HFF-Myc (cell line): ENCODE results near the gene MSI2.

Experiments
- DNase-seq: peaks from one replicate; pipeline ENCODE4 v3.0.0-alpha.2; 2011; ENCODE audit warnings: low read depth; ENCODE audit errors: extremely low read depth
- H3K4me3 ChIP-seq: replicated peaks from 2 replicates; pipeline ENCODE4 v1.5.1; 2011; ENCODE audit warnings: low read depth, mild to moderate bottlenecking, control low read depth, low read length
- TF ChIP-seq, protein P1 (sequence below): IDR thresholded peaks from 2 replicates; pipeline ENCODE4 v1.5.1; 2012; ENCODE audit warnings: mild to moderate bottlenecking, low read depth, low read length, control low read depth; ENCODE audit errors: missing control alignments

Gene MSI2

GRCh38 chr17:57544401-57544800 lies 288.1 kb downstream of the MSI2 start:
- no peak for DNase-seq
- TF ChIP-seq, protein P1, sequence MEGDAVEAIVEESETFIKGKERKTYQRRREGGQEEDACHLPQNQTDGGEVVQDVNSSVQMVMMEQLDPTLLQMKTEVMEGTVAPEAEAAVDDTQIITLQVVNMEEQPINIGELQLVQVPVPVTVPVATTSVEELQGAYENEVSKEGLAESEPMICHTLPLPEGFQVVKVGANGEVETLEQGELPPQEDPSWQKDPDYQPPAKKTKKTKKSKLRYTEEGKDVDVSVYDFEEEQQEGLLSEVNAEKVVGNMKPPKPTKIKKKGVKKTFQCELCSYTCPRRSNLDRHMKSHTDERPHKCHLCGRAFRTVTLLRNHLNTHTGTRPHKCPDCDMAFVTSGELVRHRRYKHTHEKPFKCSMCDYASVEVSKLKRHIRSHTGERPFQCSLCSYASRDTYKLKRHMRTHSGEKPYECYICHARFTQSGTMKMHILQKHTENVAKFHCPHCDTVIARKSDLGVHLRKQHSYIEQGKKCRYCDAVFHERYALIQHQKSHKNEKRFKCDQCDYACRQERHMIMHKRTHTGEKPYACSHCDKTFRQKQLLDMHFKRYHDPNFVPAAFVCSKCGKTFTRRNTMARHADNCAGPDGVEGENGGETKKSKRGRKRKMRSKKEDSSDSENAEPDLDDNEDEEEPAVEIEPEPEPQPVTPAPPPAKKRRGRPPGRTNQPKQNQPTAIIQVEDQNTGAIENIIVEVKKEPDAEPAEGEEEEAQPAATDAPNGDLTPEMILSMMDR: no peak
- H3K4me3 ChIP-seq: no peak overlapping the region

GRCh38 chr17:57544834-57545463 lies 288.6 kb downstream of the MSI2 start:
- no peak for DNase-seq
- H3K4me3 ChIP-seq: no peak overlapping the region
- TF ChIP-seq, protein P1: no peak

DNA sequence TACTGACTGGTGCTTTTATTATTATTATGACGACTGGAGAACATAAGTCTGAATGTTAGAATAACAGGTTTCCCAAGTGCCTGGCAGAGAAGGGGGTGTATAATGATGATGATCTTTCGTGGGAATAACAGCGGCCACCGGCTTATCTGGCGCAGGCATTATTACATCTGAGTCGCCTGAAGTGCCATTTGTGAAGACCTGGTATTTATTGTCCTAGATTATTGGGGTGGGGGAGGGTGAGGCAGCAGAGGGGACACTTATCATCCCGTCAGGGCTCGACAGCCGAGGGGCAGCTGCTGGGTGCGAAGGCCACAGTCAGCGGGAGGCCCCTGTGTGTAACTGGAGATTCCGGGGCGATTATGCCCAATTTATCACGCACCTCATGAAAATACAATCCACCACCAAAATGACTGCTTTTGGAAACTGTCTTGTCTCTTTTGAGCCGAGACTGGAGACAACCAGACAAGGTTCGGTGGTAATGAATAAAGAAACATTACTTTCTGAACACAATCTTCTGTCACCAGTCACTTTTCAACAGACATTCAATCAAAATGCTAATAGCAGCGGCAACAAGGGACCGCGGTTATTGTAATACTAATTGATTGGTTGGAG lies 289.5 kb downstream of the MSI2 start:
- no peak for DNase-seq
- TF ChIP-seq, protein P1: no peak
- no peak overlapping the region for H3K4me3 ChIP-seq

- TF ChIP-seq, protein P1: no peak
- H3K4me3 ChIP-seq: no peak overlapping the region
- no peak for DNase-seq
These were observed 292.4 kb downstream of the MSI2 start for GRCh38 chr17:57548421-57549410.

DNA sequence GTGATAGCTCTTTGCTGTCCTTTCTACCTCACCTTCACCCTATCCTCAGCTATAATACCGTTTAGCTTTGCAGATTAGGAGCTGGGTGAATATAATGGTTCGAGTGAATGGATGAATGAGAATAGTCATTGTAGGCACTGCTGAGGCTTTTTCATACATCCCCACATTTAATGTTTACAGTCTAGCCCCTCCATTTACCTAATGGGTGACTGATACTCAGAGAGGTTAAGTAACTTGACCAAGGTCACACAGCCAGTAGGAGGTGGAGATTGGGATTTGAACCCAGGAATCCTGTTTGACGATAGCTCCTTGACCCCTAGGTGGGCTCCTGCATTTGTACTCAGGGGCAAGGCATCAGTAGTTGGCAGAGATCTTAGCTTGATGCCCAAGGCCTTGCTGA lies 293.1 kb downstream of the MSI2 start:
- no peak for DNase-seq
- TF ChIP-seq, protein P1: no peak
- no peak overlapping the region for H3K4me3 ChIP-seq

DNA sequence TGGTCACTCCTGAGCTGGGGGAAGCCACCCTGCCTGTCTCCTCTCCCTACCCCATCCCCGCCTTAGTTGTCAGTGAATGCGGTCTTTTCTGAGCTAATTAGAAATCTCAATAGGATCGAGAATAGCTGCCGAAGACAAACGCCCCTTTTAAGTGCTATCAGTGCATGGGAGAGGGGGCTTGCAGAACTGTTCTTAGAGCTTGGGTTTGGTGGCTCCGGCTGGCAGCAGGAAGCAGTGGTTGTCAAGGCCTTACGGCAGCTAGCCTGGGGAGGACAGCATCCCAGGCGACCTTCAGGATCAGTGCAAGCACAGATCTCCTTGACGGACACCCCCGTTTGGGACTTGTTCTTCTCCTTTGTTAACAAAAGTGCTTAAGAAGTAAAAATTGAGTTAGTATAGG lies 293.7 kb downstream of the MSI2 start:
- TF ChIP-seq, protein P1: no peak
- no peak for DNase-seq
- no peak overlapping the region for H3K4me3 ChIP-seq
